GM21576 (cell line): ENCODE data around the gene SGCD.

Experiments
- ATAC-seq: cut with Tn5 transposase; IDR thresholded peaks from one replicate; pipeline ENCODE4 v1.9.1; 2021; ENCODE audit warnings: mild to moderate bottlenecking, moderate library complexity; ENCODE audit not compliant: unreplicated experiment

Gene SGCD

GRCh38 chr5:156682971-156683370 is 356.0 kb downstream of the SGCD start:
- ATAC-seq, result no peak

- ATAC-seq, result no peak
Measured at GRCh38 chr5:156683509-156683908, 356.5 kb downstream of the SGCD start.

DNA sequence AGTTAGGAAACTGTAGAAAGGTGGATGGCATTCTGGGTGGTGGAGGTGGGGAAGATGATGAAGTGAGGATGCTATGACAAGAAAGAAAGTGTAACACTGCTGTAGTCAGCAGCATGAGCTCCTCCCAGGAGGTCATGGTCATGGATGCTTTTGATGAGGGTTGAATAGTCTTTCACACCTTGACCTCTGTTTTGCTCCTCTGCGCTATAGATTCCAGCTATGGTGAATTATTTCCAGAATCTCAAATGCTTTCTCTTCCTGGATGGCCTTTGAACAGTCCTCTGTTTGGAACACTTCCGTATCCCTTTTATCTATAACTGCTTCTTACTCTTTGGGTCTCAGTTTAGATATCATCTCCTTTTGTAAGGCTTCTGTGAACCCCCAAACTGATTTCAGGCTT is 357.3 kb downstream of the SGCD start:
- ATAC-seq, result no peak

DNA sequence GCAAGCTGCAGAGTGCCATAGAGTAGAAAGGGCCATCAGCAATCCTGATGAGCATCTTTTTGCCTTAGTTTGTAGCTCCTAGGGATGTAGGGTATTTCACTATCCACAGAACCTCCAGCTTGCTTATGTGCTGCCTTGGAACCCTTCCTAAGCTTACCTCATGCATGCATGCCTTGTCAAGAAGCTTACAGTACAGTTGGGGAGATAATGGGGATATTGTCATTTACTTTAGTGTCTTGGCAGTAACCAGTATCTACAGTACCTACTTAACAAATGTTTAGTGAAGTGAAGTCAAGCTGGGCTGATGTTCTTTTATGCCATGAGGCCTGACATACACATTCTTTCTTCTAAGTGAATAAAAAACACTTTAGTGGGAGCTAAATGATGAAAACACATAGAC is 358.5 kb downstream of the SGCD start:
- ATAC-seq, result no peak

DNA sequence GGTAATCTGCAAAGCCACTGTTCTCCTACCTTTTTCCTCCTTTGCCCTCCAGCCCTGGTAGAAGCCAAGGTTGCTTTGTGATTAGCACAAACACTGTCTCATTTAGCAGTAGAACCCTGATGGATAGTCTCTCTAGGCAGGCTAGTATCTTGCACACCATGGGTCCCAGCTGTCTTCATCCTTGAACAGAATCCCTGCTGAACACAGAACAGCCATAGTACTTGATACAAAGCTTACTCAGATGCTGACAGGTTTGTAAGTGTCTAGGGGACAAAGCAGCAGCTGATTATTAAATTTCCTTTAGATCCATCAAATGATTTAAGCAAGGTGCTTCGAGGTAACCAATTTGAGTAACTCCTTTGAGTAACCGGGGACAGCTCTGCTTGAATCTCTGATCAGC is 359.4 kb downstream of the SGCD start:
- ATAC-seq, result no peak

- ATAC-seq, result no peak
Measured at GRCh38 chr5:156686796-156687195, 359.8 kb downstream of the SGCD start.

DNA sequence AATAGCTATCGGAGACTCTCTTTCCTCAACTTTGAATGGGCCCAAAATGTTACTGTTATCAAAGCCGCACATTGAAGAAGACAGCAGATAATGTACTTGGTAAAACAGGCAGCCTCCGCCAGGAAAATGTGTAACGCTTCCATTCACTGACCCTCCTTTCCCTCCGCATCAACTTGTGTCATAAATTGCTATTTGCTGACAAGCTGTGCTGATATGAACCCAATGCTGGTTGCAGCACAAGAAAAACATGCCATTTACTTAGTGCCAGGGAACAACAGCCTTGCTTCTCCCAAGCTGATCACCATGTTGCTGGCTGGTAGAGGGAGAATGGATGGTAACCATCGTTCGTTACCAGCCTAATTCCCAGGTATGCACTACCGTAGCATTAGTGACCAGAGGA is 360.6 kb downstream of the SGCD start:
- no peak for ATAC-seq

GRCh38 chr5:156691572-156691971 is 364.6 kb downstream of the SGCD start:
- no peak for ATAC-seq

GRCh38 chr5:156693113-156693512 is 366.1 kb downstream of the SGCD start:
- ATAC-seq, result no peak

GRCh38 chr5:156694598-156694997 is 367.6 kb downstream of the SGCD start:
- no peak for ATAC-seq

- no peak for ATAC-seq
Measured at GRCh38 chr5:156695774-156696173, 368.8 kb downstream of the SGCD start.

GRCh38 chr5:156698323-156698722 is 371.4 kb downstream of the SGCD start:
- ATAC-seq, result no peak

GRCh38 chr5:156699147-156699546 is 372.2 kb downstream of the SGCD start:
- no peak for ATAC-seq

GRCh38 chr5:156704139-156704538 is 377.2 kb downstream of the SGCD start:
- no peak for ATAC-seq

DNA sequence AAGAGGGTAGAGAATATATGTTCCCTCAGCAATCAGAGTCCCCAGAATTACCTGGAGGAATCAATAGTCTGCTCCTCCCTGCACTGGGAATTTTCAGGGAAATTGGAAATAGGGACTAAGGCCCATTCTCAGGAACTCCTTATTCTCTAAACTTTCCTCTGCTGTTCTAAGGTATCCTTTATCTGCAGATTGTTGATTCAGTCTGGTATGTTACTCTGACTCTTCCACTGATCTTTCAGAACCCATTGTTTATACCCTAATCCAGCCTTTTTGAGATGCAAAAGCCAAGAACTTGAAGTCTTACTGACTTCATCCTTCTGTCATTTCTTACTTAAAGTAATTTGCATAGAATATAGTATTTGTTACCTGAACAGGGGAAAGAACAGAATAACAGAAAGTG is 379.7 kb downstream of the SGCD start:
- ATAC-seq, result no peak

DNA sequence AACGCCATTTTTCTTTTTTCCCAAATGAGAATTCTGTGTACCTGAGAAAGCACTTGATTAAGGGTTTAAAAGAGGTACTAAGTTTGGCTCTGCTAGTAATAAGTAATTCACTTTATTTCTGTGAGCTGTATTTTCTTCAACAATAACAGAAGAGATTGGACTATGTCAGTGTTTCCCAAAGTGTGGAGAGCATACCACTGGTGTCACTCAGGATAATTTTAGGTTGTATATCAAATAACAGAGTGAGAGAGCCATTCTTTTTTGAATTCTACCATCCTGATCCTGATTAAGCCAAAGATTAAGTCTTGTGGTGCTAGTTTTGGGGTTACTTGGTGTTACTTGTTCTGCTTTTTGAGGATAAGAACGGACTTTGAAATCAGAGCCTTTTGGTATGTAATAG is 380.8 kb downstream of the SGCD start:
- ATAC-seq, result no peak

DNA sequence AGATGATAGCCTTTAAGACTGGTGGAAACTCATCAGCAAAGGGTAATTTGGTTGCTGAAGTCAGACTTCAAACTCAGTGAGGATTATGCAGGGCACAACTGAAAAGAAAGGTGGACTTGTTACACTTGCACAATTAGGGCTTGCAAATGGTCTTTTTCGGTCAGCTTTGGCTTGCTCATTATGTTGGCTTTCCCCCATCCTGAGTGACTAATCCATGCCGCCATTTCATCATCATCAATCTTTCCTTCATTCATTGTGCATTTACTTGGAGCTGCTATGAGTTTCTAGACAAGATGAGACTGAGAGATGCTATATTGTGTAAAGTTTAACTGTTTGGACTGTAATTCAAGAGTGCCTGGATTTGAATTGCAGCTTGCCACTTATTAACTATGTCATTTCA is 388.3 kb downstream of the SGCD start:
- ATAC-seq, result no peak

DNA sequence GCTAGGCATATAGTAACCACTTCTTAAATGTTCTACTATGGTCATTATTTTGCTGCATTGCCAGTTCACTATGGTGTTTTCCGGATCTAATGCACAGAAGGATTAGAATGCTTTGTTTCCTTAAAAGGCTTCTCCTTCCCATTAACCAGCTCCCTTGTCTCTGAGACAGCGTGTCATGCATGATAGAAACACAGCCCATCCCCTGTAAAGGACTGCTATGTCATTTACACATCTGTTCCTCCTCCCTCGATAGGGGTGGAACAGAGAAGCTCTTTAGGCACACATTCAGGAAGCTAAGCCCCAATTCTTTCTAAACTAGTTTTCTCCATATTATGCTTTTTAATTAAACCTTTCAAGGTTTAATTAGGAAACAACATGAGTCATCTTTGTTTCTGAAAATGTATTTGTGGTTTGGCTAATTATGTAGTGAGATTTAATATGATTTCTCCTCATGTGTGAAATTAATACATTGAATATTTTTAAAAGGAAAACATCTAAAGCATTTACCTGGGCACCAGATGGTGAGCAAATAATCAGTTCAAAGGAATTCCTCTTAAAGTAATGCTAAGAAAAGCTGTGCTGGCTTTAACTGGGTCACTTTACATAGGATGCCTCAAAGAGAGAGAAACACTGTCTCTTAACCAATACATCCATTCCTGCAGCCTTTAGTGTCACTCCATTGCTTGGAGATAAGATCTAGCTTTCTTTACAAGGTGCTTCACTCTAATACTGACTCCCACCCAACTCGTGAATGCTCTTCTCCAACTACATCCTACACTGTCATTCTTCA is 389.8 kb downstream of the SGCD start:
- ATAC-seq, result no peak

DNA sequence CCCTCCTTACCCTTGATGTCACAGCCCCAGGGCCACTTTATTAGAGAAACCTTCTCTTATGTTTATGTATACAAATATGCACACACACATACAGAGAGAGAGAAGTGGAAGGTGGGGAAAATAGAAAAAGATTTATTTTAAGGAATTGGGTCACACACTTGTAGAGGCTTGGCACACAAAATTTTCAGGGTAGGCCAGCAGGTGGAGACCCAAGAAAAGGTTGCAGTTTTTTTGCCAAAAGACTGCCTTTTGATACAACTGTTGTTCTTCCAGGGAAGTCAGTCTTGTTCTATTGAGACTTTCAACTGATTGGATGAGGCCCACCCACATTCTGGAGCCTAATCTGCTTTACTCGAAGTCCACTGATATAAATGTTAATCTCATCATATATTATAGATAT is 392.0 kb downstream of the SGCD start:
- no peak for ATAC-seq

DNA sequence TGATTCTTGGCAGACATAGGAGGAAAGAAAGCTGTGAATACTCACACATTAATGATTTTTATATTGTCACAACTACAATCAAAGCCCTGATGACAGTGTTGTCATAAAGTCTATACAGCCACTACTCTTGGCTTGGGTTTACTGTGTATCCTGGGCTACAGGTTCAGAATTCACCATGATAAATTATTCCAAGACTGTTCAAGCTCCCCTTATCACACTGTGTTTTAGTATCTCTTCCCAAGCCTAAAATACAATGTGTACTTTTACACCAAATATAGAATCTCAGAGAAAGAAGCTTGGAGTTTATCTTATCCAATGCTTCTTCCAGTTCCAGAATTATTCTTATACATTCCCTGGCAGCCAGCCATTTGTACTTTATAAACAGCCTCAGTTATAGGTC is 395.4 kb downstream of the SGCD start:
- ATAC-seq, result no peak

GRCh38 chr5:156735477-156735876 is 408.5 kb downstream of the SGCD start:
- no peak for ATAC-seq

- no peak for ATAC-seq
Measured at GRCh38 chr5:156741516-156741915, 414.6 kb downstream of the SGCD start.

DNA sequence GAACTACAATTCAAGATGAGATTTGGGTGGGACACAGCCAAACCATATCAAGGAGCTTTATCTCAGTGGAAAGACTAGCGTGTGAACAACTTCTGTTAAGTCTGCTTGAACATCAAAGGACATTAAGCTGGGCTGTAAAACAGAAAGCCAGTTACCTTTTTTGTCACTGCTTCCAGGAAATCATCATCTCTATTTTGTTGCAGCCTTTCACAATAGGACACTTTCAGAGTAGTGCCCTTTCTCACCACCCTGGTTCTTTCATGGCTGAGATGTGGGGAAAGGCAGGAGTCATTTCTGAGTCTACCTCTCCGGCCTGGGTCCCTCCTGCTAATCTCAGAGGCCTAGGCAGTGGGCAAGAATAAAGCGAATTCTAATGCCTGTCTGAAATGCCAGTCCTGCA is 426.9 kb downstream of the SGCD start:
- ATAC-seq, result no peak
